ENCODE data around the gene TRRAP.
"Not testable (repeated sequence)": the region's sequence is repeated elsewhere in the genome, so short reads cannot be mapped to it uniquely, and the experiment has no call there.

TRRAP gene

GRCh38 chr7:99034932-99035722 lies 156.8 kb downstream of the TRRAP start:
- Histone ChIP-seq H3K4me3 (ENCODE audit: low read depth, low read length) (no peak overlapping the region), H3K27ac (ENCODE audit: low read depth, low read length) (no peak overlapping the region), H3K9ac (ENCODE audit: low read length) (no peak overlapping the region), H3K36me3 (ENCODE audit: control insufficient read depth, insufficient read depth, low read length) (peaks cover 94% of the 10 kb centered on the region), H3K4me1 (ENCODE audit: control insufficient read depth, insufficient read depth, low read length) (no peaks in the 10 kb centered on the region), H3K9me3 (ENCODE audit: control insufficient read depth, insufficient read depth, low read depth, low read length) (no peaks in the 10 kb centered on the region), H3K27me3 (ENCODE audit: control insufficient read depth, insufficient read depth, low read length) (no peaks in the 10 kb centered on the region)

GRCh38 chr7:99035723-99036545 lies 157.6 kb downstream of the TRRAP start:
- Histone ChIP-seq H3K4me1 (ENCODE audit: control insufficient read depth, insufficient read depth, low read length) (no peaks in the 10 kb centered on the region), H3K9me3 (ENCODE audit: control insufficient read depth, insufficient read depth, low read depth, low read length) (no peaks in the 10 kb centered on the region), H3K36me3 (ENCODE audit: control insufficient read depth, insufficient read depth, low read length) (peaks cover 92% of the 10 kb centered on the region), H3K27me3 (ENCODE audit: control insufficient read depth, insufficient read depth, low read length) (no peaks in the 10 kb centered on the region), H3K27ac (ENCODE audit: low read depth, low read length) (no peak overlapping the region), H3K4me3 (ENCODE audit: low read depth, low read length) (no peak overlapping the region), H3K9ac (ENCODE audit: low read length) (no peak overlapping the region)

DNA sequence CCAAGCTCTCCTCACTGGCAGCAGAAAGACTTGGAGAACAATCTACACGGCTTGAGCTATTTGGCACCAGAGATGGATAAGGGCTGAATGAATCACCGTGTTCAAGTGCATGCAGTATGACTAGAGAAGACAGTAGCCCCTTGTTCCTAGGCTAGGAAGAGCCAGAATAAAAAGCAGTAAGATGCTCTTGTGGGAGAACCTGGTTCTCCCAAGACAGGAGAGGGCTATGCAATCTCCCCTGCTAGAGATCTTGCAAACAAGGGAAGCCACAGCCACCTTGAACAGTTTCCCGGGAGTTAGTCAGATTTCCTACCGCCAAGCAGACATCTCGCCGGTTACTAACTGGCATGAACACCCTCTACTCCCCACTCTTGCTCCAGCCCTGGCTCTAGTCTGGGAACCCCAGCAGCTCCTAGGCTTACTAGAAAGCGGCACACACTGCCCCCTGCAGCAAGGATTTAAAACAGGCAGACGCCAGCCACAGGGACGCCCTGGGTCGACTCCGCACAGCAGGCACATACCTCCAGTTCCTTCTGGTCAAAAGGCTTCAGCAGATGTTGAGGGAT lies 158.3 kb downstream of the TRRAP start:
- Histone ChIP-seq H3K4me3 (ENCODE audit: low read depth, low read length) (no peak overlapping the region), H3K27me3 (ENCODE audit: control insufficient read depth, insufficient read depth, low read length) (no peaks in the 10 kb centered on the region), H3K9me3 (ENCODE audit: control insufficient read depth, insufficient read depth, low read depth, low read length) (no peaks in the 10 kb centered on the region), H3K36me3 (ENCODE audit: control insufficient read depth, insufficient read depth, low read length) (peaks cover 90% of the 10 kb centered on the region), H3K4me1 (ENCODE audit: control insufficient read depth, insufficient read depth, low read length) (no peaks in the 10 kb centered on the region), H3K27ac (ENCODE audit: low read depth, low read length) (no peak overlapping the region), H3K9ac (ENCODE audit: low read length) (no peak overlapping the region)

- H3K27me3 ChIP-seq (ENCODE audit: control insufficient read depth, insufficient read depth, low read length), result no peaks in the 10 kb centered on the region
- H3K4me1 ChIP-seq (ENCODE audit: control insufficient read depth, insufficient read depth, low read length), result no peaks in the 10 kb centered on the region
- peaks cover 88% of the 10 kb centered on the region for H3K36me3 ChIP-seq (ENCODE audit: control insufficient read depth, insufficient read depth, low read length)
- H3K9ac ChIP-seq (ENCODE audit: low read length), result no peak overlapping the region
- no peak overlapping the region for H3K4me3 ChIP-seq (ENCODE audit: low read depth, low read length)
- H3K27ac ChIP-seq (ENCODE audit: low read depth, low read length), result no peak overlapping the region
- H3K9me3 ChIP-seq (ENCODE audit: control insufficient read depth, insufficient read depth, low read depth, low read length), result no peaks in the 10 kb centered on the region
These were observed 159.1 kb downstream of the TRRAP start for GRCh38 chr7:99037327-99037940.

- Histone ChIP-seq H3K36me3 (ENCODE audit: control insufficient read depth, insufficient read depth, low read length) (peaks cover 84% of the 10 kb centered on the region), H3K9me3 (ENCODE audit: control insufficient read depth, insufficient read depth, low read depth, low read length) (no peaks in the 10 kb centered on the region), H3K4me1 (ENCODE audit: control insufficient read depth, insufficient read depth, low read length) (no peaks in the 10 kb centered on the region), H3K9ac (ENCODE audit: low read length) (no peak overlapping the region), H3K27me3 (ENCODE audit: control insufficient read depth, insufficient read depth, low read length) (no peaks in the 10 kb centered on the region), H3K27ac (ENCODE audit: low read depth, low read length) (no peak overlapping the region), H3K4me3 (ENCODE audit: low read depth, low read length) (no peak overlapping the region)
These were observed 159.9 kb downstream of the TRRAP start for GRCh38 chr7:99038086-99038855.

DNA sequence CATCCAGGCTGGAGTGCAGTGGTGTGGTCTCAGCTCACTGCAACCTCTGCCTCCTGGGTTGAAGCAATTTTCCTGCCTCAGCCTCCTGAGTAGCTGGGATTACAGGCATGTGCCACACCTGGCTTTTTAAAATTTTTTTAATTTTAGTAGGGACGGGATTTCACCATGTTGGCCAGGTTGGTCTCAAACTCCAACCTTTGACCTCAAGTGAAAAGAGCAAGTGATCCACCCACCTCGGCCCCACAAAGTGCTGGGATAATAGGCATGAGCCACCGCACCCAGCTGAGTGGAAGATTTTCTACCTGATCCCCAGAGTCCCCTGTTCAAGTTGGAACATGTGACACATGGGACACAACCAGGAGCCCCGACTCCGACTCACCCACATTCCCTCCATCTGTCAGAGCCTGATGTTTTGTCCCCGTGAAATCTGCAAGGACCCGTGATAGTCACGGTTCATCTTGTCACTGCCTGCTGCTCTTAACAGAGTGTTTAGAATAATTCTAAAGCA lies 161.1 kb downstream of the TRRAP start:
- no peaks in the 10 kb centered on the region for H3K4me1 ChIP-seq (ENCODE audit: control insufficient read depth, insufficient read depth, low read length)
- H3K9ac ChIP-seq (ENCODE audit: low read length), result no peak overlapping the region
- H3K36me3 ChIP-seq (ENCODE audit: control insufficient read depth, insufficient read depth, low read length), result peaks cover 82% of the 10 kb centered on the region

DNA sequence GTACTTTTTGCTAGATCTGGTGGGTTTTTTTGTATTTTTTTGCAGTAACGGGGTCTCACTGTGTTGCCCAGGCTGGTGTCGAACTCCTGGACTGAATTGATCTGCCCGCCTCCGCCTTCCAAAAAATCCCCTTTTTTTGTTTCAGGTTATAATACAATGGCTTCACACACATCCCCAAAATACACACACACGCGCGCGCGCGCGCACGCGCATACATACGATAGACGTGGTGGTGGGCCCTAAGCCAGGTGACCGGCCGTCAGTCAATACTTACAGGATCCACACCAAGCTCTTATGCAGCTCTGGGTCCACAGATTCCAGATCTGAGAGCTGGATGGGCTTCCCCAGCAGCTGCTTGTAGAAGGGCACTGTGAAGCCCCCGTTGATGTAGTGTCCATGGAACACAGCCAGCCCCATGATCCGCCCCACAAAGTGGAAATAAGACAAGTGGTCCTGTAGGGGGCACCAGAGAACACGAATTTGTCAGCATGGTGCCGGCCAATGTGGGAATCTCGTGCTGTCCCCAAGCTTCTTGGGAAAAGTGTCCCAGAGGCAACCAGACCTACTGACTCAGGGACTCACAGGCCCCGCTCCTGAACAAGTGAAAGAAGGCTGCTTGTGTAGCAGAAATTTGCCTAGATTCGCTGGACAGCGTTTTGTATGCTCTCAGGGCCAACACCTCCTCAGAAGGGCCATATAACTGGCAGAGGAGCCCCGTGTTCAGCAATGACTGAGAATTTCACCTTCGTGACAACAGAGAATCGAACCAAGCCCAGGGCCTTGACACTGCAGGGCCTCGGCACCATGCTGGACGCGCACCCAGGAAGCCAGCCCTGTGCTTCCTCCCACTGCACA lies 162.0 kb downstream of the TRRAP start:
- no peaks in the 10 kb centered on the region for H3K27me3 ChIP-seq (ENCODE audit: control insufficient read depth, insufficient read depth, low read length)
- H3K4me1 ChIP-seq (ENCODE audit: control insufficient read depth, insufficient read depth, low read length), result no peaks in the 10 kb centered on the region
- H3K27ac ChIP-seq (ENCODE audit: low read depth, low read length), result no peak overlapping the region
- H3K9ac ChIP-seq (ENCODE audit: low read length), result peak overlapping the region; percentile 9
- no peak overlapping the region for H3K4me3 ChIP-seq (ENCODE audit: low read depth, low read length)
- no peaks in the 10 kb centered on the region for H3K9me3 ChIP-seq (ENCODE audit: control insufficient read depth, insufficient read depth, low read depth, low read length)
- H3K36me3 ChIP-seq (ENCODE audit: control insufficient read depth, insufficient read depth, low read length), result peaks cover 81% of the 10 kb centered on the region

More for the DNA sequence above, 161.1 kb downstream of the TRRAP start:
- Histone ChIP-seq H3K27me3 (ENCODE audit: control insufficient read depth, insufficient read depth, low read length) (no peaks in the 10 kb centered on the region), H3K9me3 (ENCODE audit: control insufficient read depth, insufficient read depth, low read depth, low read length) (no peaks in the 10 kb centered on the region), H3K4me3 (ENCODE audit: low read depth, low read length) (no peak overlapping the region), H3K27ac (ENCODE audit: low read depth, low read length) (no peak overlapping the region)

DNA sequence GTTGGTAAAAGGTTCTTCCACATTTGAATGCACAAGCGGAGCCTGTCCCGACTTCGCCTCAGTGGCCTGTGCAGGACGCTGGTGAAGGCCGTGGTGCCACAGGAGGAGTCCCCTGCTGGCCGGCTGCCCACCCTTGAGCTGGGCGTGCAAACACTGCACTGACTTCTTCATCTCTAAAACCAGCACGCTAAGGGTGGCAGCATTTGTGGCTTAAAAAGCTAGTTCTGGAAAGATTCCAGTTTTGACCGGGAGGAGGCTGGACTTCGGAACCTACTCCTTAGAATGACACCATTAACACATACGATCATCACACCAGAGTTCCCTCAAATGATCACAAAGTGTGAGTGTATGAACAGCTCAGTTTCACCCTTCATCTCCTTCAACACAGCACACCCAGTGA lies 163.2 kb downstream of the TRRAP start:
- Histone ChIP-seq H3K4me3 (ENCODE audit: low read depth, low read length) (no peak overlapping the region), H3K9me3 (ENCODE audit: control insufficient read depth, insufficient read depth, low read depth, low read length) (no peaks in the 10 kb centered on the region), H3K4me1 (ENCODE audit: control insufficient read depth, insufficient read depth, low read length) (no peaks in the 10 kb centered on the region), H3K9ac (ENCODE audit: low read length) (no peak overlapping the region), H3K27ac (ENCODE audit: low read depth, low read length) (no peak overlapping the region), H3K27me3 (ENCODE audit: control insufficient read depth, insufficient read depth, low read length) (no peaks in the 10 kb centered on the region), H3K36me3 (ENCODE audit: control insufficient read depth, insufficient read depth, low read length) (peaks cover 78% of the 10 kb centered on the region)

DNA sequence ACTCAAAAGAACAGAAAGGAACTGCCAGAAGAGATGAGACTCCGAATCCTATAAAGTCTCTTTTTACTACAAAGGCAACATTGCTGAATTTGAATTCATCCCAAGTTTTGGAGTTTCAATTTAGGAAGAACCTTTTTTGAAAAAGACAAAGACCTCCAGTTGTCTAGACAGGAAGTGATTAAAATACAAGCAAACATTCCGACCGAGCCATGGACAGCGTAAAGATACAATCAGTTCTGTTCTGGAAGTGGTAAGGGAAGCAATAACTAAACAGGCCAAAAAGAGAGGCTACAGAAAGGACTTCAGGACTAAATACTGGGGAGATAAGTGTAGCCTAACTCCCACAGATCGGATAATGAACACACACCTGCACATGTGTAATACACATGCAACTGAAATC lies 164.6 kb downstream of the TRRAP start:
- no peak overlapping the region for H3K9ac ChIP-seq (ENCODE audit: low read length)
- no peaks in the 10 kb centered on the region for H3K4me1 ChIP-seq (ENCODE audit: control insufficient read depth, insufficient read depth, low read length)
- no peak overlapping the region for H3K4me3 ChIP-seq (ENCODE audit: low read depth, low read length)
- no peaks in the 10 kb centered on the region for H3K9me3 ChIP-seq (ENCODE audit: control insufficient read depth, insufficient read depth, low read depth, low read length)
- H3K27me3 ChIP-seq (ENCODE audit: control insufficient read depth, insufficient read depth, low read length), result no peaks in the 10 kb centered on the region
- peaks cover 74% of the 10 kb centered on the region for H3K36me3 ChIP-seq (ENCODE audit: control insufficient read depth, insufficient read depth, low read length)
- no peak overlapping the region for H3K27ac ChIP-seq (ENCODE audit: low read depth, low read length)

GRCh38 chr7:99044858-99045257 lies 166.5 kb downstream of the TRRAP start:
- not testable (repeated sequence) for H3K9me3 ChIP-seq (ENCODE audit: control insufficient read depth, insufficient read depth, low read depth, low read length); H3K27ac ChIP-seq (ENCODE audit: low read depth, low read length); H3K4me1 ChIP-seq (ENCODE audit: control insufficient read depth, insufficient read depth, low read length); H3K4me3 ChIP-seq (ENCODE audit: low read depth, low read length); H3K9ac ChIP-seq (ENCODE audit: low read length); H3K27me3 ChIP-seq (ENCODE audit: control insufficient read depth, insufficient read depth, low read length)
- H3K36me3 ChIP-seq (ENCODE audit: control insufficient read depth, insufficient read depth, low read length), result peaks cover 75% of the 10 kb centered on the region

Measured in HUES6 (cell line).